ENCODE data around the gene PLAC1. TPM values are rescaled to one million over a fixed set of nuclear protein-coding genes. Genes with fewer than 3 reads are reported as not detected.

The PLAC1 gene
- total and polyA plus RNA-seq, 2 of the 13 experiments (the other 11 are each of a cell fraction or from before 2014, with no cell fraction given) = 0.40 to 2.7 TPM

- no TSS peak for BruUV-seq (replicated peaks)
- intact Hi-C loops (cut with micrococcal nuclease; ENCODE audit: unreplicated experiment) (no loop called here), in situ Hi-C loops (cut with HindIII; ENCODE audit: extremely low pct_ligation_motif_present, low pct_unique_long_range_greater_than_20kb) (no loop called here)
- no peak overlapping the region for H3K27ac ChIP-seq (ENCODE audit: extremely low read length, insufficient read depth, low read length)
- WGBS (ENCODE audit: low lambda C conversion rate) = 2% methylated on average over 5 of the region's 5 CpGs
- H3K9ac ChIP-seq (ENCODE audit: insufficient read depth, low read depth, low read length) = no peak overlapping the region
- H3K4me3 ChIP-seq (replicated peaks in 1 of 3; ENCODE audit: insufficient read depth in 1 of 3, low read depth in 2 of 3, low read length in 3 of 3) = no peak overlapping the region
- ATAC-seq = no peak
- no peak overlapping the region for H3K4me2 ChIP-seq (ENCODE audit: low read depth, low read length)
- H3K79me2 ChIP-seq (ENCODE audit: insufficient read depth, low read length) = no peaks in the 10 kb centered on the region
- ChIA-PET POLR2A (no interaction called here), CTCF (ENCODE audit: low intra/inter-chr PET ratio, low total read pairs) (no interaction called here)
- H3K4me1 ChIP-seq (ENCODE audit: insufficient read depth, low read length) = peaks cover 11% of the 10 kb centered on the region; the same call in 1 of the 2 replicates
- H3K9me3 ChIP-seq (ENCODE audit: low read length) = no peaks in the 10 kb centered on the region
- no peak for DNase-seq (ENCODE audit: low spot score)
- H2AFZ ChIP-seq (ENCODE audit: low read length) = no peak overlapping the region
- H4K20me1 ChIP-seq (ENCODE audit: insufficient read depth, low read length) = no peaks in the 10 kb centered on the region
- no peak for FAIRE-seq
- H3K27me3 ChIP-seq (ENCODE audit: control insufficient read depth in 1 of 2, insufficient read depth in 2 of 2, low read length in 2 of 2) = no peaks in the 10 kb centered on the region
- TF ChIP-seq ZNF253 (CRISPR knock-in tag; IDR thresholded peaks at IDR 0.05; ENCODE audit: borderline replicate concordance) = no peak
- no peak for TF ChIP-seq ZNF800 (CRISPR knock-in tag; IDR thresholded peaks at IDR 0.05)
- no peak for TF ChIP-seq KDM1A (CRISPR knock-in tag; IDR thresholded peaks at IDR 0.05)
- no peak for TF ChIP-seq ZNF720 (CRISPR knock-in tag; IDR thresholded peaks at IDR 0.05)
- TF ChIP-seq ZNF232 (CRISPR knock-in tag; IDR thresholded peaks at IDR 0.05; ENCODE audit: borderline replicate concordance) = no peak
- no peak for TF ChIP-seq KLF11 (CRISPR knock-in tag; IDR thresholded peaks at IDR 0.05)
- TF ChIP-seq ZNF354B (CRISPR knock-in tag; IDR thresholded peaks at IDR 0.05) = no peak
- TF ChIP-seq MIXL1 (CRISPR knock-in tag; IDR thresholded peaks at IDR 0.05) = no peak
- TF ChIP-seq MXD1 (CRISPR knock-in tag; IDR thresholded peaks at IDR 0.05) = no peak
- TF ChIP-seq ZNF747 (CRISPR knock-in tag; IDR thresholded peaks at IDR 0.05; ENCODE audit: borderline replicate concordance) = no peak
- TF ChIP-seq HNF4A (CRISPR knock-in tag; IDR thresholded peaks at IDR 0.05) = no peak
- no peak for TF ChIP-seq ZSCAN30 (CRISPR knock-in tag; IDR thresholded peaks at IDR 0.05)
- TF ChIP-seq POLR2A (IDR thresholded peaks at IDR 0.05; ENCODE audit: insufficient read depth in 1 of 2, low read depth in 2 of 2, low read length in 2 of 2) = no peak
- TF ChIP-seq ZUFSP (CRISPR knock-in tag; IDR thresholded peaks at IDR 0.05; ENCODE audit: borderline replicate concordance) = no peak
- TF ChIP-seq DNMT3B (CRISPR knock-in tag; conservative IDR thresholded peaks at IDR 0.05) = no peak
- no peak for TF ChIP-seq AGO2 (optimal IDR thresholded peaks at IDR 0.05; ENCODE audit: low read depth, low read length)
- TF ChIP-seq ZNF501 (CRISPR knock-in tag; IDR thresholded peaks at IDR 0.05) = no peak
- TF ChIP-seq ZNF235 (CRISPR knock-in tag; IDR thresholded peaks at IDR 0.05; ENCODE audit: borderline replicate concordance) = no peak
- H3K36me3 ChIP-seq (replicated peaks in 1 of 2; ENCODE audit: control insufficient read depth in 1 of 2, insufficient read depth in 2 of 2, low read length in 2 of 2) = no peaks in the 10 kb centered on the region
Observed at GRCh38 chrX:134572816-134573682, 85.2 kb downstream of the PLAC1 start.

Data from HepG2 (cell line).